Mammary epithelial cell (primary cell): ENCODE data around the gene GCFC2.

Experiments
- CTCF ChIP-seq, 2 donors: IDR thresholded peaks in 1 of 2; conservative IDR thresholded peaks in 1 of 2; 2 replicates each; pipeline ENCODE4 v1.5.1; 2011 to 2012; ENCODE audit warnings: inconsistent platforms in 2 of 2, low read length in 2 of 2, mild to moderate bottlenecking in 2 of 2, control low read depth in 1 of 2, low read depth in 1 of 2; ENCODE audit not compliant: insufficient read depth in 1 of 2; ENCODE audit errors: extremely low read depth in 1 of 2
- EZH2 ChIP-seq: IDR thresholded peaks from 2 replicates; pipeline ENCODE4 v1.6.1; 2012; ENCODE audit warnings: low read length, inconsistent platforms, borderline replicate concordance

GRCh38 chr2:75656563-75656962, 54.2 kb downstream of the GCFC2 start:
- TF ChIP-seq CTCF (conservative IDR thresholded peaks at IDR 0.05 in 1 of 2, IDR thresholded peaks at IDR 0.05 in 1 of 2; ENCODE audit: extremely low read depth in 1 of 2, insufficient read depth in 1 of 2, low read depth in 1 of 2, low read length in 2 of 2) = no peak
- TF ChIP-seq EZH2 = no peak
